Measurements from ENCODE around the gene FADS2. TPM values are rescaled to one million over a fixed set of nuclear protein-coding genes. Genes with fewer than 3 reads are reported as not detected.
A peak's percentile ranks its signal among the peaks of the same experiment; 100 is the strongest.

Gene FADS2
- total and polyA plus RNA-seq, 9 of the 15 experiments (the other 6 are each of a cell fraction or from before 2014, with no cell fraction given) = 2.9 to 42.8 (median 16.2) TPM

- TF ChIP-seq MNT (conservative IDR thresholded peaks at IDR 0.05) (no peak), DACH1 (IDR thresholded peaks at IDR 0.05; ENCODE audit: partially characterized antibody) (peak; percentile 97), SETDB1 (IDR thresholded peaks at IDR 0.05; ENCODE audit: low read length) (no peak), TRIM28 (IDR thresholded peaks at IDR 0.05) (no peak), MEF2D (tag; conservative IDR thresholded peaks at IDR 0.05; ENCODE audit: low read depth) (no peak), TCFL5 (CRISPR knock-in tag; conservative IDR thresholded peaks at IDR 0.05) (no peak), ZFP36 (IDR thresholded peaks at IDR 0.05; ENCODE audit: low read depth, low read length, partially characterized antibody) (peak; percentile 22), RBFOX2 (IDR thresholded peaks at IDR 0.05; ENCODE audit: low read depth, low read length) (peak; percentile 60; the same call in 1 of the 2 replicates), FOXK1 (CRISPR knock-in tag; IDR thresholded peaks at IDR 0.05; ENCODE audit: borderline replicate concordance) (peak; percentile 9; the same call in 1 of the 2 replicates), ZNF124 (CRISPR knock-in tag; IDR thresholded peaks at IDR 0.05) (no peak), PML (IDR thresholded peaks at IDR 0.05; ENCODE audit: low read length) (0 out of 2 replicates have a peak, but pooled peaks have one; percentile 11), HNRNPK (IDR thresholded peaks at IDR 0.05; ENCODE audit: low read depth, low read length, poor library complexity, severe bottlenecking) (no peak), TAF1 (IDR thresholded peaks at IDR 0.05; ENCODE audit: control insufficient read depth, extremely low read depth, insufficient read depth, low read length, severe bottlenecking) (peak; percentile 1), FOXP4 (CRISPR knock-in tag; IDR thresholded peaks at IDR 0.05; ENCODE audit: borderline replicate concordance) (0 out of 2 replicates have a peak, but pooled peaks have one; percentile 14), FOSL1 (tag; conservative IDR thresholded peaks at IDR 0.05) (0 out of 2 replicates have a peak, but pooled peaks have one; percentile 13), ZEB2 (IDR thresholded peaks at IDR 0.05) (no peak), ZNF76 (CRISPR knock-in tag; IDR thresholded peaks at IDR 0.05; ENCODE audit: borderline replicate concordance) (no peak), ESRRB (CRISPR knock-in tag; IDR thresholded peaks at IDR 0.05; ENCODE audit: borderline replicate concordance) (no peak), DNMT1 (IDR thresholded peaks at IDR 0.05) (no peak), MXD1 (CRISPR knock-in tag; IDR thresholded peaks at IDR 0.05; ENCODE audit: borderline replicate concordance, poor library complexity, severe bottlenecking) (no peak), JUND (IDR thresholded peaks at IDR 0.05; ENCODE audit: borderline replicate concordance, low read depth, low read length) (no peak), JUND (tag; IDR thresholded peaks at IDR 0.05; ENCODE audit: borderline replicate concordance, low read depth, low read length) (0 out of 3 replicates have a peak, but pooled peaks have one; percentile 2)
Observed at GRCh38 chr11:61793083-61793828, 34.8 kb upstream of the FADS2 start (continued).
